ENCODE measurements around the gene ZNF416.

The ZNF416 gene

GRCh38 chr19:57578487-57579205, at the start of gene ZNF416:
Gene ZNF416 (minus strand): TSS chr19:57578911. CDS start chr19:57578704, 207 bp downstream.
- DNase-seq (ENCODE audit: low spot score), result peak; percentile 99

- DNase-seq (ENCODE audit: low spot score), result no peak
These were observed 44.4 kb upstream of the ZNF416 start for GRCh38 chr19:57623091-57623490.

- DNase-seq (ENCODE audit: low spot score), result no peak
These were observed 42.1 kb upstream of the ZNF416 start for GRCh38 chr19:57620673-57621348.

GRCh38 chr19:57615346-57615745, 36.6 kb upstream of the ZNF416 start:
- DNase-seq (ENCODE audit: low spot score), result no peak

- peak; percentile 96 for DNase-seq (ENCODE audit: low spot score)
These were observed 35.4 kb upstream of the ZNF416 start, which contains the start of gene ZNF134 for GRCh38 chr19:57613941-57614743. Gene ZNF134 (plus strand): TSS chr19:57614242. CDS start chr19:57619469, 5,227 bp downstream.

GRCh38 chr19:57611113-57611512, 32.4 kb upstream of the ZNF416 start:
- DNase-seq (ENCODE audit: low spot score), result no peak

GRCh38 chr19:57606931-57607330, 28.2 kb upstream of the ZNF416 start:
- no peak for DNase-seq (ENCODE audit: low spot score)

GRCh38 chr19:57599761-57600383, 21.2 kb upstream of the ZNF416 start, which contains the start of gene ZNF530:
Gene ZNF530 (plus strand): TSS chr19:57599885. CDS start chr19:57604346, 4,461 bp downstream.
- DNase-seq (ENCODE audit: low spot score), result peak; percentile 83

- no peak for DNase-seq (ENCODE audit: low spot score)
These were observed 20.7 kb upstream of the ZNF416 start for GRCh38 chr19:57599377-57599760.

- no peak for DNase-seq (ENCODE audit: low spot score)
These were observed 8.8 kb upstream of the ZNF416 start for GRCh38 chr19:57587529-57587928.

- no peak for DNase-seq (ENCODE audit: low spot score)
These were observed 5.1 kb upstream of the ZNF416 start, which contains the start of gene ZIK1 for GRCh38 chr19:57583521-57584416. Gene ZIK1 (plus strand): TSS chr19:57584145. CDS start chr19:57584357, 212 bp downstream.

- no peak for DNase-seq (ENCODE audit: low spot score)
These were observed 4.4 kb upstream of the ZNF416 start for GRCh38 chr19:57583104-57583520.

GRCh38 chr19:57576661-57577060, 2.0 kb downstream of the ZNF416 start:
- no peak for DNase-seq (ENCODE audit: low spot score)

- DNase-seq (ENCODE audit: low spot score), result no peak
These were observed 6.2 kb downstream of the ZNF416 start for GRCh38 chr19:57572415-57572947.

- no peak for DNase-seq (ENCODE audit: low spot score)
These were observed 8.0 kb downstream of the ZNF416 start for GRCh38 chr19:57570707-57571106.

GRCh38 chr19:57566396-57567265, 12.1 kb downstream of the ZNF416 start:
- peak; percentile 34 for DNase-seq (ENCODE audit: low spot score)

- no peak for DNase-seq (ENCODE audit: low spot score)
These were observed 15.2 kb downstream of the ZNF416 start for GRCh38 chr19:57563547-57563946.

GRCh38 chr19:57560049-57560491, 18.6 kb downstream of the ZNF416 start:
- no peak for DNase-seq (ENCODE audit: low spot score)

GRCh38 chr19:57559404-57560025, 19.2 kb downstream of the ZNF416 start, which contains the start of gene ZNF550:
Gene ZNF550 (minus strand): TSS chr19:57559863. CDS start chr19:57559682, 181 bp downstream.
- peak; percentile 78 for DNase-seq (ENCODE audit: low spot score)
